ENCODE results near the gene RDX.

RDX gene

DNA sequence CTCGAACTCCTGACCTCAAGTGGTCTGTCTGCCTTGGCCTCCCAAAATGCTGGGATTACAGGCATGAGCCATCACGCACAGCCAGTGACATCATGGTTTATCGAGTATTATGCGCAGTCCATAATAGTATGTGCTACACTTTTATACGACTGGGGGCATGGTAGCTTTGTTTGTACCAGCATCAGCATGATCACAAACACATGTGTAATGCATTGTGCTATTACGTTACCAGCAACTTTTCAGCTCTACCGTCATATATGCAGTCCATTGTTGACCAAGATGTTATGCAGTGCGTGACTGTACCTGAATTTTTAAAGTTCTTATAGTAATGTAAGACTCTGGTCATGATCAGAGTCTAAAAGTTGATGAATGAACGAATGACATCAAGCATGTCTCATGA lies 135.4 kb downstream of the RDX start:
- H3K9me3 Mint-ChIP-seq = no peaks in the 10 kb centered on the region
- no peaks in the 10 kb centered on the region for H3K27me3 Mint-ChIP-seq
- peaks cover 19% of the 10 kb centered on the region for H3K36me3 Mint-ChIP-seq
- no peaks in the 10 kb centered on the region for H3K4me1 Mint-ChIP-seq
- no peak for ATAC-seq
- no peak overlapping the region for H3K4me3 Mint-ChIP-seq
- no peak overlapping the region for H3K27ac Mint-ChIP-seq

DNA sequence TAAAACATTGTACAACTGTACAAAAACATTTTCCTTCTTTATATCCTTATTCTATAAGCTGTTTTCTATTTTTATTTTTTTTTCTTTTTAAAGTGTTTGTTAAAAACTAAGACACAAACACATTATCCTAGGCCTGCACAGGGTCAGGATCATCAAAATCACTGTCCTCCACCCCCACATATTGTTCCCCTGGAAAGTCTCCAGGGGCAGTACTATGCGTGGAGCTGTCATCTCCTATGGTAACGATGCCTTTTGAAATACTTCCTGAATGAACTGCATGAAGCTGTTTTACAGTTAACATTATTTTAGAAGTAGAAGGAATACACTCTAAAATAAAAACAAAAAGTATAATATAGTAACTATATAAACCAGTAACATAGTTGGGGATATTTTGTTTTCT lies 136.0 kb downstream of the RDX start:
- H3K4me1 Mint-ChIP-seq = no peaks in the 10 kb centered on the region
- peaks cover 18% of the 10 kb centered on the region for H3K36me3 Mint-ChIP-seq
- ATAC-seq = no peak
- H3K4me3 Mint-ChIP-seq = no peak overlapping the region
- H3K9me3 Mint-ChIP-seq = no peaks in the 10 kb centered on the region
- no peaks in the 10 kb centered on the region for H3K27me3 Mint-ChIP-seq
- H3K27ac Mint-ChIP-seq = no peak overlapping the region

DNA sequence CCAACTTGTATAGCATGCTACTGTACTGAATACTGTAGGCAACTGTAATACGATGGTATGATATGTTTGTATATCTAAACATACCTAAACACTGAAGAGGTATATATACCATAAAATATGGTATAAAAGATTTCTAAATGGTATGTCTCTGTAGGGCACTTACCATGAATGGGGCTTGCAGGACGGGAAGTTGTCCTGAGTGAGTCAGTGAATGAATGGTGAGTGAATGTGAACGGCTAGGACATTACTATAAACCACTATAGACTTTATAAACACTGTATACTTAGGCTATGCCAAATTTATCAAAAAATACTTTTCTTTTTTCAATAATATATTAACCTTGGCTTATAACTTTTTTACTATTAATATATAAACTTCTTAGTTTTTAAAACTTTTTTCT lies 136.4 kb downstream of the RDX start:
- Mint-ChIP-seq H3K9me3 (no peaks in the 10 kb centered on the region), H3K4me3 (no peak overlapping the region), H3K27ac (no peak overlapping the region), H3K27me3 (no peaks in the 10 kb centered on the region), H3K4me1 (no peaks in the 10 kb centered on the region), H3K36me3 (peaks cover 14% of the 10 kb centered on the region)
- ATAC-seq = no peak

DNA sequence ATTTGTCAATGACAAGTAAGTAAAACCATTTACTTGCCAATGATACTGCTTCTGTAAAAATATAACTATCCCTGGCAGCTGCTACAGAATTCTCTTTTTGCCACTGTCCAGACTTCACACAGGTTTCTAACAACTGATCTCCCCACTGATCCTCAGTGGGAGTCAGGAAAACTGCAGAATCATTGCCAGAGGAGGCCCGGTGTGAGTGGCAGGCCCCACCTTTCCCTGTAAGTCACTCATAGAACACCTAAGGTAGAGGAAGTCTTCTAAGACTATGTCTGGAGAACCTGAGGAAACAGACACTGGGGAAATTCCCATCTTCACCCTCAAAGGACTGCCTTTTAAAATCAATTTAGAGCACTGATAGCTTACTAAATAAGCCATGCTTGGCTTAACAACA lies 136.9 kb downstream of the RDX start:
- no peak for ATAC-seq
- no peaks in the 10 kb centered on the region for H3K9me3 Mint-ChIP-seq
- H3K27ac Mint-ChIP-seq = no peak overlapping the region
- H3K36me3 Mint-ChIP-seq = peaks cover 9% of the 10 kb centered on the region
- no peak overlapping the region for H3K4me3 Mint-ChIP-seq
- H3K27me3 Mint-ChIP-seq = no peaks in the 10 kb centered on the region
- no peaks in the 10 kb centered on the region for H3K4me1 Mint-ChIP-seq

DNA sequence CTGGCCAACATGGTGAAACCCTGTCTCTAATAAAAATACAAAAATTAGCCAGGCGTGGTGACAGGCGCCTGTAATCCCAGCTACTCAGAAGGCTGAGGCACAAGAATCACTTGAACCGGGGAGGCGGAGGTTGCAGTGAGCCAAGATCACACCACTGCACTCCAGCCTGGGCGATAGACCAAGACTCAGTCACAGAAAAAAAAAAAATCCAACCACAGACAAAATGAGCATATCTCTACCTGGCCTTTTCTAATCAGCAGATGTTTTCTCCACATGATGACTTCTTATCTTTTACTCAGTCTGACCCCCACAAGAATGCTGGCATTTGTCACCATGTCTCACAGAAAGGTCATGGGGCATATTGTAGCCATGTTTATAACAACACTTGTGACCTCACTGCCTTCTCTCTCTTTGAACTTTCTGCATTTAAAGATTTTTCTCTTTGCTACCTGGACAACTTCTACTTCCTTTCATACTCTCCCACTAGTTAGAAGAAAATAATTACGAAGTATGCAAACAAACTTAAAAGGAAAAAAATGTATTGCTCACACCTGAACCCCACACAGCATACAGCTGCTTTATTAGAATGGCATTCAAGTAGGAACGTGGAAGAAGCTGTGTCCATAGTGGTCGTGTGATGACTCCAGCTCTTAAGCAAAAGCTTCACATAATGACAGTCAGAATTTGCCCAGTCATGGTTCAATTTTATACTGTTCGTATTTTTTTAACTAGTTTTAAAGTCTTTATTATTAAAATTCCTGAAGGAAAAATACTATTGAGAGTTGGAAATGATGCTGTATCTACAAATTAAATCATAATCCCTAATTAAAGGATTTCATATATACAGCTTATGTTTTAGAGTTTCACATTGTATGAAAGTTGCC lies 137.9 kb downstream of the RDX start:
- H3K27ac Mint-ChIP-seq = no peak overlapping the region
- H3K4me1 Mint-ChIP-seq = no peaks in the 10 kb centered on the region
- H3K36me3 Mint-ChIP-seq = peaks cover 6% of the 10 kb centered on the region
- no peaks in the 10 kb centered on the region for H3K27me3 Mint-ChIP-seq
- no peak overlapping the region for H3K4me3 Mint-ChIP-seq
- ATAC-seq = no peak
- no peaks in the 10 kb centered on the region for H3K9me3 Mint-ChIP-seq

DNA sequence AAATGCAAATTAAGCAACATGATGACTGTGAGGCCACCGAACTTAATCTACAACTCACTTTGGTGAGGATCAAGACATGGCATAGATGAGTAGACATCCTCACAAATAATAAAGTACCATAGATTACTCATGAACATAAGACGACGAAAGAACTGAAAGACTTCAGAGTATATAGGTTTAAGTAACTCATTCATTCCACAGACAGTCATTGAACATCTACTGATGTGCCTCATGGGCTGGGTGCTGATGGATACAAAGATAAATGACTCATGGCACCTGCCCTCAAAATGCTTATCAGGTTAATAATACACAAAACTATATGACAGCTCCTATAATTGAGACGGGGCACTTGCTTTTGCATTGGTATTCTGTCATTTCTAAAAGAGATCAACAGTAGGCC lies 139.9 kb downstream of the RDX start:
- Mint-ChIP-seq H3K36me3 (peaks cover 6% of the 10 kb centered on the region), H3K27me3 (no peaks in the 10 kb centered on the region), H3K4me3 (no peak overlapping the region), H3K4me1 (no peaks in the 10 kb centered on the region), H3K9me3 (no peaks in the 10 kb centered on the region), H3K27ac (no peak overlapping the region)
- ATAC-seq = no peak

DNA sequence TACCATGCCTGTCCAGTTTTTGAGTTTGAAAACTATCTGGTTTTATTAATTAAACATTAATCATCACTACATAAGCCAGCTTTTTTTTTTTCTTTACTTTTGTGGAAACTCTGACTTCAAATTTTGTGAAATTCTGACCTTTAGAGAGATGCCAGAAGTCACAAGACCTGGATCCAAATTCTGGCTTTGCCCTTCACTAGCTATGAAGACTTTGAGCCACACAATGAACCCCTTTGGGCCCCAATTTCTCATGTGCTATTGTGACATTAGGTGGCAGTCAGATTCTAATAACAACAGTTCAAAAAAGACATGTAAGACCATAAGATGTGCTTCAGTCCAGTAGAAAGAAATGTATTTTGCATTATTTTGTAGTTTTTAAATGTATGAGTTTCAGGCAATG lies 142.9 kb downstream of the RDX start:
- Mint-ChIP-seq H3K4me3 (no peak overlapping the region), H3K4me1 (no peaks in the 10 kb centered on the region), H3K36me3 (no peaks in the 10 kb centered on the region), H3K27ac (no peak overlapping the region), H3K9me3 (no peaks in the 10 kb centered on the region), H3K27me3 (no peaks in the 10 kb centered on the region)
- ATAC-seq = no peak

DNA sequence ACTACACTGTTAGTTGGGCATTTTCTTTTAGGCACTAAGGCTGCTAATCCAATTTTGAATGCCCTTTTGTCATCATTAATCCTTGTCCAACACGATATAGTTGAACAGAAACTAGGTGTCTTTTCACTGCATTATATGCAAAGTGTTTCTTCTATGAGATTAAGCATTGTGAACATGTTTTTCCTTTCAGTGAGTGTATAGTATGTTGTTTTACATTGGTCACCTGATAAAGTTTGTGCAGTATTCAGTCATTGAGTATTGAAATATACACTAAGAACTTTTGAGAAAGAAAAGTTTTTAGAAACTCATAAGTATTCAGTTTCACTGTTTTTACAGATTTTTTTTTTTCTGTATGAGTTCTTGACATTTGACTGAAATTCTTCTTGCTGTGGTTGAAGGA lies 144.2 kb downstream of the RDX start:
- H3K36me3 Mint-ChIP-seq = no peaks in the 10 kb centered on the region
- no peak overlapping the region for H3K27ac Mint-ChIP-seq
- ATAC-seq = no peak
- H3K9me3 Mint-ChIP-seq = no peaks in the 10 kb centered on the region
- H3K4me3 Mint-ChIP-seq = no peak overlapping the region
- H3K4me1 Mint-ChIP-seq = no peaks in the 10 kb centered on the region
- no peaks in the 10 kb centered on the region for H3K27me3 Mint-ChIP-seq

DNA sequence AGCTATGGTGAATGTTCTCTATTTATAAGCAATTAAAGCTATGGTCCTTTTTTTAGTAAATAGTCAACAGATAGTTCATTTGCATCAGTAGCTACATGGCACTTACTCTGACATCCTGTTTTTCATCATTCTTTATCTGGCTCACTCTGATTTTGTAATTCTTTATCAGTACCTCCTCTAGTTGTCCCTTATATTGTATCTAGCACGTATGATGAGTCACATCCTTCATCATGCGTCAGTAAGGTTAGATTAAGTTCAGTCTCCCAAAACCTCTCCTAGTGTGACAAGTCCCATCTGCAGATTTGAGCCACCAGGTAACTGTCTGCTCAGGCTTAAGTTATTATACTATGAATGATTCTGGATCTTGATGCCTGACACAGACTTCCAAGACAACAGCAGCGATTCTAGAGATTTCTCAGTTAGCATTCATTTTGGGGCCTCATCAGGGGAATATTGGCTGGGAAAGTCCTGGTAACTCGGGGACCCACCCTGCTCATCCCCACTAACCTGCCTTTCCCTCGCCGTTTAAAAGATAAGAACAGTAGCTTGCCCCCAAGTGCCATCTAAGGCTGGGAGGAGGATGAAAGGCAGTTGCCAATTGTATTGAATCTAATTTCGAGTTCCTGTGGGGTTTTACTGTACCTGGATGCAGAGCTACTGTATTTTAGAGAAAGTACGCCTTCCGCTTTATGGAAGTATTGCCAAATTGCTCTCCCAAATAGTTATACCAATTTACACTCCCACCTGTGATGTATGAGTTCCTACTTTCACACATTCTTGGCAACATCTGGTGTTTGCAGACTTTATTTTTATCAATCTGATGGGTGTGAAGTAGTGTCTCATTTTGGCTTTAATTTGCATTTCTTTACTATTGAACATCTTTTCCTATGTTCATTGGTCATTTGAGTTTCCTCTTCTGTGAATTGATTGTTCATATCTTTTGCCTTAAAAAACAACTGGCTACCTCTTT lies 147.4 kb downstream of the RDX start:
- ATAC-seq = no peak
- Mint-ChIP-seq H3K4me1 (no peaks in the 10 kb centered on the region), H3K36me3 (peaks cover 7% of the 10 kb centered on the region), H3K27me3 (no peaks in the 10 kb centered on the region), H3K9me3 (no peaks in the 10 kb centered on the region), H3K27ac (no peak overlapping the region), H3K4me3 (no peak overlapping the region)

DNA sequence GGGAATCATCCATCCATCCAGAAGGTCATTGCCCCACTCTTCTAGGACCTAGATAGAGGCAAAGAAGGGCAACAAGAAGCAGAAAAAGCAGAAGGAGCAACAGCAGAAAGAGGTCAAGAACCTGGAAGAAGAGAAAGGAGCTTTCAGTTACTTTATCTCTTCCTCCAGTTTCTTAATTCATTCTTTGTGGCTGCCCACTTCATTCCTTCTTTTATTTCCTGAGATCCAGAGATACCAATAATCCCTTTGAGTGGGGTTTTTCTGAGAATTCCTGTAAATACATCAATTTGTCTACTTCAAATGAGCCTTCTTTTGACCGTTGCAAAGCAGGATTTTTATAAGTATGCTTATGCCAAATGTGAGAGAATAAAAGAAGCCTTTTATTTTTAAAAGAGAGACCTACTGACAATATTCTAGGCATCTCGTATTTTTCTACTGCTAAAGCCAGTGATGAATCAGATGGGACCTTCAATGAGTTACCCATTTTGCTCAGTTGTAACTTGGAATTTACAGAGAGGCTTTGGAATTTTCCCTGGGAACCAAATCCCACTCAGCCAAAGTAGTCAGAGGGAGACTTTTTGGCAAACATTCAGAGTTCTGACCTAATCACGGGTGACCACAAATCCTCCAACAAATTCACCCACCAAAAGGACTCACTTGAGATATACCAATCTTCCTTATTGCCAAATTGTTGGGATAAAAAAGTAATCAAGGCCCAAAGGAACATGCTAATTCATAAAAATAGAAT lies 148.3 kb downstream of the RDX start:
- Mint-ChIP-seq H3K4me1 (no peaks in the 10 kb centered on the region), H3K27ac (no peak overlapping the region), H3K36me3 (peaks cover 7% of the 10 kb centered on the region), H3K4me3 (no peak overlapping the region), H3K27me3 (no peaks in the 10 kb centered on the region), H3K9me3 (no peaks in the 10 kb centered on the region)
- ATAC-seq = no peak

DNA sequence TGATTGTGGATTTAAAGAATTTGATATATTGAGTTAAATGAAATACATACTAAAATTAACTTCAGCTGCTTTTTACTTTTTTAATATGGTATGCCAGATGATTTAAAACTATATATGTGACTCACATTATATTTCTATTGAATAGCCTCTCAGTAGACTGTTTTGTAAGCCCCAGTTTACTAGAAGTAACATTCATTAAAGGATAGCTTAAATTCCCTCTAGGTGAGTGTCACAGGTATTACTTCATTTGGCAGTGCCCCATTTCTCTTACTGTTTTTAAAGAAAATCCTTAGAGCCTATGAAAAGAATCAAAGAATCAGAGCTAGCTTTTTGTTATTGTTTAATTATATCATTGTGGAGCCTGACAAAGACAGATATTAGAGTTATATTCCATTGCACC lies 154.6 kb downstream of the RDX start:
- Mint-ChIP-seq H3K27ac (no peak overlapping the region), H3K4me1 (no peaks in the 10 kb centered on the region), H3K36me3 (peaks cover 10% of the 10 kb centered on the region), H3K27me3 (no peaks in the 10 kb centered on the region), H3K9me3 (no peaks in the 10 kb centered on the region), H3K4me3 (no peak overlapping the region)
- no peak for ATAC-seq

DNA sequence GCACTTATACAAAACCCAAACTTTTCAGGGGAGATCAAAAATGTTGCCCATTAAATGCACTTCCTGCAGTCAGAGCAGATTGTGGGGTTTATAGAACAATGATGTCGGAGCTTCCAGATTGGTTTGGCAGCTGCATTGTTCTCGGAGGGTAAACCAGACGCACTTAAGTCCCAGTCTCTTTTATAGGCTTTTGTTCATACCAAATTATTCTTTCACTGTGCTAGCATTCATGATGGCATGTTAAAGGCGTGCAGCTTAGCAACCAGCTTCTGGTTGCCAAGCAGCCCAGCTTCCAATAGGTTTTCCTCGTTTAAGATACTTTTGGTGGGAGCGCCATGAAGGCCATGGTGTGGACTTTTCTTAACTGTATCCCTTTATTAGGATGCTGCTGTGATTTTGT lies 162.3 kb downstream of the RDX start:
- peaks cover 15% of the 10 kb centered on the region for H3K27me3 Mint-ChIP-seq
- H3K27ac Mint-ChIP-seq = no peak overlapping the region
- no peaks in the 10 kb centered on the region for H3K36me3 Mint-ChIP-seq
- ATAC-seq = no peak
- no peaks in the 10 kb centered on the region for H3K4me1 Mint-ChIP-seq
- no peak overlapping the region for H3K4me3 Mint-ChIP-seq
- H3K9me3 Mint-ChIP-seq = no peaks in the 10 kb centered on the region

DNA sequence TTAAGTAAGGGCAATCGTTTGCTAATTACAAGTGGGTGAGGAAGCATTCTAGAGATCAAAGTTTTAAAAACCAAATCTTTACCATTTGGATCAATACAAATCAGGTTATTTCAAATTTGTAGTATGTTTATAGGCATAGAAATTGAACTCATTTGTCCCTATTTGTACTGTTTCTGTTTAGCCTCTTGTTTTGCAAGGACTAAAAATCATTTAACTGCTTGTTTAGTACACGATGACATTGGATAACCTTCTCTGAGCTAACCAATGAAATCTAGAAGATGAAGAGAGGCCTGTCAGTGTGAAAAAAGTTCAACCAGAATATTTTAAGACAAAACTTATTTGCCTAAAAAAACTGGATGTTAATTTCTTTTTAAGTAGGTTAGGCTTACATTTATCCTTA lies 163.3 kb downstream of the RDX start:
- H3K9me3 Mint-ChIP-seq = no peaks in the 10 kb centered on the region
- peaks cover 15% of the 10 kb centered on the region for H3K27me3 Mint-ChIP-seq
- H3K4me3 Mint-ChIP-seq = no peak overlapping the region
- no peak overlapping the region for H3K27ac Mint-ChIP-seq
- H3K36me3 Mint-ChIP-seq = no peaks in the 10 kb centered on the region
- no peak for ATAC-seq
- no peaks in the 10 kb centered on the region for H3K4me1 Mint-ChIP-seq

DNA sequence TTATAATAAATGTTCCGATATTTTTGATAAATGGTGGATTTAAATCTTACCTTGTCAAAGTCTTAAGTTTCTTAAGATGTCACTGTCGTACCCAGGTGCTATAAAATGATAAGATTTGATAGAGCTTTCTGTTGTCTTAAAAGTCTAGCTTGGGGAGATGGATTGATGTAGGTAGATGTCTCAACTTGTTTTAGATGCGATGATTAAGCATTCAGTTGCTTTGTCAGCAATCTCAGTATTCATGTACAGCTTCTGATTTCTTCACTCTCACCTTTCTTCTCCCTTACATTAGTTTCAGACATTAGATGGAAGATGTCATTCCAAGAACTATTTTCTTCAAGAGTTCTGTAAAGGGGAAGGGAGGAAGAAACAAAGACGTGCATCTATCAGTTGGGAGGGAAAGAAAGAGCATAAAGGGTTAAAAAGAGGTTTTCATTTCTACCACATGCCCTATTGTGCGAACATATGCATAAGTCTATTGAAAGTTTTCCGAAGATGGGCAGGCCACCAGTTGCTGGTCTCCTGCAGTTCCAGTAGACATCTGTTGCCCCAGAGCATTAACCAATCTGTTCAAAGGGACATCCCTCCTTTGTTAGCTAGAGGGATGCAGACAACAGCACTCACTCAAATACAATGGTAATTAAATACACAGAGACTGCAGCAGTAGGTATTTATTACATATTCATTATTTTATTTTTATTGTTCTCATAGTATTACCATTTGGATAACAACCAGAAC lies 164.9 kb downstream of the RDX start:
- no peaks in the 10 kb centered on the region for H3K4me1 Mint-ChIP-seq
- ATAC-seq = no peak
- H3K36me3 Mint-ChIP-seq = no peaks in the 10 kb centered on the region

More for the DNA sequence above, 164.9 kb downstream of the RDX start:
- Mint-ChIP-seq H3K9me3 (no peaks in the 10 kb centered on the region), H3K27ac (no peak overlapping the region), H3K27me3 (peaks cover 15% of the 10 kb centered on the region), H3K4me3 (no peak overlapping the region)
